Esophagus muscularis mucosa (tissue), 4 donors: ENCODE measurements around the gene KCNQ1. TPM values are rescaled to one million over a fixed set of nuclear protein-coding genes. Genes with fewer than 3 reads are reported as not detected.

Experiments used
- DNase-seq: peaks from one replicate; pipeline ENCODE4 v3.0.0-alpha.2; 2017; ENCODE audit errors: extremely low spot score
- H3K27ac ChIP-seq, 4 donors: fragments of 200-600 bp; sonication (generic); replicated peaks in 1 of 4; 1 replicate in 3 of 4; 2 replicates in 1 of 4; pipeline ENCODE4 v1.5.1; 2016 to 2019; ENCODE audit warnings: mild to moderate bottlenecking in 1 of 4
- H3K27me3 ChIP-seq, 4 donors: fragments of 200-600 bp; sonication (generic); one replicate each; pipeline versions ENCODE4 v1.5.1 to v1.6.0; 2016 to 2019
- H3K36me3 ChIP-seq, 4 donors: fragments of 200-600 bp; sonication (generic); one replicate each; pipeline ENCODE4 v1.5.1; 2016 to 2019
- H3K4me1 ChIP-seq, 4 donors: fragments of 200-600 bp; sonication (generic); one replicate each; pipeline ENCODE4 v1.5.1; 2016 to 2019
- H3K4me3 ChIP-seq, 4 donors: fragments of 200-600 bp; sonication (generic); 1 replicate in 2 of 4; 2 replicates in 2 of 4; pipeline ENCODE4 v1.5.1; 2016 to 2019; ENCODE audit warnings: mild to moderate bottlenecking in 4 of 4, moderate library complexity in 1 of 4
- H3K9me3 ChIP-seq, 4 donors: fragments of 200-600 bp; sonication (generic); 1 replicate in 3 of 4; 2 replicates in 1 of 4; pipeline ENCODE4 v1.5.1; 2016 to 2019
- CTCF ChIP-seq, 3 experiments: fragments of 200-600 bp in 2 of 3; fragments of 450-650 bp in 1 of 3; sonication (generic) in 2 of 3; IDR thresholded peaks; one replicate each; pipeline ENCODE4 v1.5.1; 2017 to 2019; ENCODE audit warnings: antibody characterized with exemption in 3 of 3, mild to moderate bottlenecking in 2 of 3, moderate library complexity in 1 of 3
- EP300 ChIP-seq: sonication (generic); formaldehyde crosslinking; IDR thresholded peaks from one replicate; pipeline ENCODE4 v1.6.1; 2017; ENCODE audit warnings: antibody characterized with exemption
- POLR2A ChIP-seq: fragments of 450-650 bp; IDR thresholded peaks from one replicate; pipeline ENCODE4 v1.6.1; 2017; ENCODE audit warnings: antibody characterized with exemption, moderate library complexity, mild to moderate bottlenecking, low read depth
- POLR2AphosphoS5 ChIP-seq, 2 donors: sonication (generic); formaldehyde crosslinking; IDR thresholded peaks; one replicate each; pipeline ENCODE4 v1.6.1; 2017; ENCODE audit warnings: antibody characterized with exemption in 2 of 2
- WGBS: methylation state at CpG from one replicate; pipeline ENCODE4 v1.1.5; 2018; 5-methylcytosine and 5-hydroxymethylcytosine counted together
- intact Hi-C: fragments of 100-400 bp; cut with DNase I; formaldehyde crosslinking; loops from one replicate; pipeline ENCODE4 v1.15.1; 2023
- total RNA-seq, 4 donors: library from RNA; depleted of rRNA; stranded (reverse); fragments of >200 nt; gene quantifications; one replicate each; pipeline versions ENCODE4 v1.1.0 to v1.2.1, GENCODE V29; 2016

KCNQ1 gene
- total RNA-seq, 4 donors from 2014 or later = 2.1 to 5.9 (median 4.3) TPM

- Histone ChIP-seq H3K9me3 (no peaks in the 10 kb centered on the region), H3K4me3 (no peak overlapping the region), H3K36me3 (peaks cover 0 to 5% (median 0%) of the 10 kb centered on the region in 4 donors), H3K27me3 (no peaks in the 10 kb centered on the region), H3K4me1 (no peaks in the 10 kb centered on the region), H3K27ac (no peak overlapping the region)
- DNase-seq = peak; percentile 12
- WGBS = 88% methylated on average over 1 of the region's 9 CpGs
- no peak for TF ChIP-seq EP300
- no peak for TF ChIP-seq POLR2AphosphoS5 (IDR thresholded peaks at IDR 0.05)
- no peak for TF ChIP-seq POLR2A
- TF ChIP-seq CTCF (IDR thresholded peaks at IDR 0.05) = no peak
- intact Hi-C loops = loop anchor here (10.0 kb wide), 1 partner anchor 236 kb away; no protein-coding TSS in a partner anchor
Measured at GRCh38 chr11:2770761-2771301, 326.0 kb downstream of the KCNQ1 start.

GRCh38 chr11:2771758-2772466, 327.1 kb downstream of the KCNQ1 start:
- WGBS = 80% methylated on average over 8 of the region's 12 CpGs
- Histone ChIP-seq H3K27ac (no peak overlapping the region), H3K36me3 (peaks cover 0 to 5% (median 0%) of the 10 kb centered on the region in 4 donors), H3K27me3 (no peaks in the 10 kb centered on the region), H3K4me1 (peaks cover 0 to 1% (median under 1%) of the 10 kb centered on the region in 4 donors), H3K4me3 (no peak overlapping the region), H3K9me3 (no peaks in the 10 kb centered on the region)
- peak; percentile 80 for DNase-seq
- intact Hi-C loops = loop anchor here (10.0 kb wide), 1 partner anchor 237 kb away; no protein-coding TSS in a partner anchor
- TF ChIP-seq CTCF (IDR thresholded peaks at IDR 0.05) (no peak), EP300 (no peak), POLR2AphosphoS5 (IDR thresholded peaks at IDR 0.05) (no peak), POLR2A (no peak)

GRCh38 chr11:2772544-2773031, 327.8 kb downstream of the KCNQ1 start:
- intact Hi-C loops = loop anchor here (10.0 kb wide), 1 partner anchor 238 kb away; no protein-coding TSS in a partner anchor
- TF ChIP-seq CTCF (IDR thresholded peaks at IDR 0.05) = no peak
- no peak for TF ChIP-seq POLR2AphosphoS5 (IDR thresholded peaks at IDR 0.05)
- TF ChIP-seq POLR2A = no peak
- no peak for TF ChIP-seq EP300
- DNase-seq = peak; percentile 66
- Histone ChIP-seq H3K36me3 (peaks cover 0 to 5% (median 0%) of the 10 kb centered on the region in 4 donors), H3K27ac (no peak overlapping the region), H3K27me3 (no peaks in the 10 kb centered on the region), H3K9me3 (no peaks in the 10 kb centered on the region), H3K4me1 (peaks cover under 1 to 8% (median 6%) of the 10 kb centered on the region in 4 donors), H3K4me3 (no peak overlapping the region)
- WGBS = 86% methylated on average over 7 of the region's 7 CpGs

GRCh38 chr11:2774173-2775082, 329.6 kb downstream of the KCNQ1 start:
- 94% methylated on average over 12 of the region's 13 CpGs for WGBS
- no peaks in the 10 kb centered on the region for H3K36me3 ChIP-seq
- no peak for TF ChIP-seq CTCF (IDR thresholded peaks at IDR 0.05)
- TF ChIP-seq EP300 = no peak
- no peak for TF ChIP-seq POLR2AphosphoS5 (IDR thresholded peaks at IDR 0.05)
- peak; percentile 45 for DNase-seq
- H3K27me3 ChIP-seq = no peaks in the 10 kb centered on the region
- peaks cover 19 to 27% (median 25%) of the 10 kb centered on the region in 4 donors for H3K4me1 ChIP-seq
- no peak overlapping the region for H3K27ac ChIP-seq
- intact Hi-C loops = loop anchor here (5.0 to 10.0 kb wide), 2 partner anchors 53 to 240 kb away; no protein-coding TSS in a partner anchor
- H3K4me3 ChIP-seq = no peak overlapping the region
- H3K9me3 ChIP-seq = no peaks in the 10 kb centered on the region
